ENCODE measurements around the gene EMC7.

GRCh38 chr15:34038023-34038870, 63.4 kb downstream of the EMC7 start:
- peak; percentile 24 for TF ChIP-seq POLR2A (IDR thresholded peaks at IDR 0.05)
- no peak for TF ChIP-seq CTCF (IDR thresholded peaks at IDR 0.05)
- TF ChIP-seq EP300 (IDR thresholded peaks at IDR 0.05; ENCODE audit: low read depth), result no peak
- peak in 2 of 3 donors; percentile 57 to 69 for TF ChIP-seq POLR2AphosphoS5 (IDR thresholded peaks at IDR 0.05)
